K562 (cell line): ENCODE results near the gene KRTAP9-2. TPM values are rescaled to one million over a fixed set of nuclear protein-coding genes. Genes with fewer than 3 reads are reported as not detected.

Experiments used
- ATAC-seq: fragments of 200-7000 bp; cut with Tn5 transposase; 3 replicates; pipeline ENCODE4 v1.9.1; 2020; ENCODE audit warnings: moderate library complexity
- BruUV-seq: library from RNA; stranded (reverse); fragments of 400-500 nt; replicated peaks from 2 replicates; lab custom pipeline; 2021; lab: Mats Ljungman, UMichigan
- CTCF ChIA-PET: fragments of 300-600 bp; formaldehyde crosslinking; extraction: SDS; loops from one replicate; lab custom pipeline; 2021; ENCODE audit warnings: low intra/inter-chr PET ratio; lab: Yijun Ruan, JAX
- POLR2A ChIA-PET: fragments of 300-600, 350-650 bp; sonication (Branson Sonifier 250); formaldehyde crosslinking; extraction: SDS; loops from one replicate; lab custom pipeline; 2021; ENCODE audit warnings: antibody characterized with exemption, inconsistent platforms; lab: Yijun Ruan, JAX
- DNase-seq, 4 experiments: peaks; one replicate each; pipeline versions ENCODE4 v3.0.0 to v3.0.0-alpha.2; 2011 to 2018; ENCODE audit warnings: low spot score in 3 of 4, mixed read lengths in 3 of 4; ENCODE audit errors: extremely low read depth in 1 of 4
- FAIRE-seq: peaks from 2 replicates; lab custom pipeline; 2011; peaks lifted over from hg19 to GRCh38; lab: Jason Lieb, UNC
- H2AFZ ChIP-seq: 2 replicates; pipeline ENCODE4 v1.6.0; 2011; ENCODE audit warnings: low read depth, low read length, control low read depth, inconsistent platforms
- H3K27ac ChIP-seq: fragments of 200-600 bp; 3 replicates; pipeline ENCODE4 v1.8.0; 2011; ENCODE audit warnings: low read depth, mild to moderate bottlenecking, control low read depth, inconsistent platforms, low read length, moderate library complexity, mixed read lengths; ENCODE audit errors: extremely low read depth
- H3K27me3 ChIP-seq, 2 experiments: fragments of 300-600 bp in 1 of 2; 2 replicates in 1 of 2; 3 replicates in 1 of 2; pipeline versions ENCODE4 v1.6.0 to v1.8.0; 2011; ENCODE audit warnings: inconsistent platforms in 2 of 2, low read length in 2 of 2, mild to moderate bottlenecking in 1 of 2, mixed read lengths in 1 of 2, moderate library complexity in 1 of 2; ENCODE audit not compliant: control insufficient read depth in 2 of 2, insufficient read depth in 2 of 2
- H3K36me3 ChIP-seq: fragments of 300-600 bp; 3 replicates; pipeline ENCODE4 v1.8.0; 2011; ENCODE audit warnings: mild to moderate bottlenecking, low read length, inconsistent platforms; ENCODE audit not compliant: control insufficient read depth, insufficient read depth
- H3K4me1 ChIP-seq, 2 experiments: fragments of 200-600 bp in 1 of 2; replicated peaks in 1 of 2; 2 replicates in 1 of 2; 3 replicates in 1 of 2; pipeline versions ENCODE4 v1.5.1 to v1.8.0; 2011; ENCODE audit warnings: inconsistent platforms in 2 of 2, low read length in 2 of 2, mild to moderate bottlenecking in 1 of 2, mixed read lengths in 1 of 2, moderate library complexity in 1 of 2; ENCODE audit not compliant: control insufficient read depth in 2 of 2, insufficient read depth in 2 of 2
- H3K4me2 ChIP-seq: 2 replicates; pipeline ENCODE4 v1.6.1; 2011; ENCODE audit warnings: low read length, control low read depth, inconsistent platforms, mixed read lengths; ENCODE audit not compliant: insufficient read depth
- H3K4me3 ChIP-seq: fragments of 200-600 bp; sonication (generic), shearing (Covaris generic); 2 replicates; pipeline ENCODE4 v1.5.1; 2016; ENCODE audit warnings: control low read depth, inconsistent platforms
- H3K79me2 ChIP-seq: fragments of 200-600 bp; 3 replicates; pipeline ENCODE4 v1.8.0; 2011; ENCODE audit warnings: low read length, inconsistent platforms; ENCODE audit not compliant: control insufficient read depth, insufficient read depth
- H3K9ac ChIP-seq, 2 experiments: 2 replicates each; pipeline versions ENCODE4 v1.6.0 to v1.6.1; 2011; ENCODE audit warnings: low read depth in 2 of 2, low read length in 2 of 2, control low read depth in 1 of 2, inconsistent platforms in 1 of 2, mild to moderate bottlenecking in 1 of 2, mixed read lengths in 1 of 2; ENCODE audit not compliant: insufficient read depth in 1 of 2
- H3K9me1 ChIP-seq: one replicate; pipeline ENCODE4 v1.6.0; 2011; ENCODE audit warnings: inconsistent platforms, mild to moderate bottlenecking, low read length, moderate library complexity; ENCODE audit not compliant: control insufficient read depth, insufficient read depth
- H3K9me3 ChIP-seq: replicated peaks from 2 replicates; pipeline ENCODE4 v1.5.1; 2011; ENCODE audit warnings: low read depth, low read length, inconsistent platforms; ENCODE audit not compliant: control insufficient read depth, insufficient read depth
- H4K20me1 ChIP-seq: replicated peaks from 2 replicates; pipeline ENCODE4 v1.6.1; 2011; ENCODE audit warnings: low read length, inconsistent platforms, mixed read lengths; ENCODE audit not compliant: control insufficient read depth, insufficient read depth
- BHLHE40 ChIP-seq: IDR thresholded peaks from 2 replicates; pipeline ENCODE4 v1.6.1; 2011; ENCODE audit warnings: low read length, improper control_type of control experiment
- CAMTA2 ChIP-seq: fragments of 250-450 bp; sonication (Bioruptor Pico); conservative IDR thresholded peaks from 2 replicates; pipeline ENCODE4 v1.5.1; 2022
- CEBPB ChIP-seq: fragments of 450-650 bp; IDR thresholded peaks from 2 replicates; pipeline ENCODE4 v1.6.1; 2016; ENCODE audit warnings: missing genetic modification characterization, missing compliant biosample characterization
- COPS2 ChIP-seq: fragments of 450-650 bp; conservative IDR thresholded peaks from 2 replicates; pipeline ENCODE4 v1.6.1; 2016; ENCODE audit warnings: mild to moderate bottlenecking, moderate library complexity
- HMGN3 ChIP-seq: IDR thresholded peaks from 2 replicates; pipeline ENCODE4 v1.6.1; 2011; ENCODE audit warnings: borderline replicate concordance, low read depth, mild to moderate bottlenecking, mixed read lengths, low read length; ENCODE audit not compliant: insufficient read length; ENCODE audit errors: extremely low read depth
- NBN ChIP-seq: fragments of 450-650 bp; IDR thresholded peaks from 2 replicates; pipeline ENCODE4 v1.6.1; 2016; ENCODE audit warnings: low read depth, mild to moderate bottlenecking
- NFE2L1 ChIP-seq: fragments of 450-650 bp; IDR thresholded peaks from 2 replicates; pipeline ENCODE4 v1.6.1; 2016; ENCODE audit warnings: missing genetic modification characterization, low read depth, mild to moderate bottlenecking, missing compliant biosample characterization, moderate library complexity, borderline replicate concordance
- NFIC ChIP-seq: fragments of 450-650 bp; IDR thresholded peaks from 2 replicates; pipeline ENCODE4 v1.6.1; 2017; ENCODE audit warnings: mild to moderate bottlenecking, inconsistent platforms
- RBBP5 ChIP-seq: fragments of 200-600 bp; sonication (generic); IDR thresholded peaks from 2 replicates; pipeline ENCODE4 v1.6.1; 2012; ENCODE audit warnings: borderline replicate concordance, mild to moderate bottlenecking, low read length, control low read depth, inconsistent platforms; ENCODE audit not compliant: insufficient read depth, poor library complexity, severe bottlenecking
- RBM25 ChIP-seq: fragments of 200-400 bp; formaldehyde crosslinking; IDR thresholded peaks from 2 replicates; pipeline ENCODE4 v1.6.1; 2018; ENCODE audit warnings: low read length, low read depth, moderate library complexity; ENCODE audit not compliant: severe bottlenecking
- SMAD3 ChIP-seq: fragments of 450-650 bp; formaldehyde crosslinking; conservative IDR thresholded peaks from 2 replicates; pipeline ENCODE4 v1.4.0; 2020; ENCODE audit warnings: mild to moderate bottlenecking
- VEZF1 ChIP-seq: fragments of 200-800 bp; sonication (Bioruptor generic); IDR thresholded peaks from 2 replicates; pipeline ENCODE4 v1.6.1; 2017; ENCODE audit warnings: missing genetic modification characterization, missing compliant biosample characterization
- ZBTB34 ChIP-seq: fragments of 250-450 bp; sonication (Bioruptor Pico); IDR thresholded peaks from 2 replicates; pipeline ENCODE4 v1.8.0; 2021; ENCODE audit warnings: mild to moderate bottlenecking, moderate library complexity
- WGBS: fragments of 100-300 bp; shearing (Covaris generic); methylation state at CpG from one replicate; pipeline ENCODE4 v1.1.6; 2016; ENCODE audit warnings: low coverage, mixed read lengths; ENCODE audit not compliant: insufficient coverage; ENCODE audit errors: missing lambda C conversion rate; 5-methylcytosine and 5-hydroxymethylcytosine counted together
- in situ Hi-C: fragments of 300-500 bp; cut with MboI; formaldehyde crosslinking; loops from 4 replicates; pipeline ENCODE4 v1.15.0; 2018; ENCODE audit warnings: inconsistent platforms, mixed read lengths
- intact Hi-C: fragments of 100-400 bp; cut with micrococcal nuclease; formaldehyde crosslinking; loops from 2 replicates; pipeline ENCODE4 v1.14.2; 2022
- polyA plus RNA-seq, 8 experiments: library from polyadenylated mRNA; depleted of rRNA in 4 of 8; stranded (reverse) in 5 of 8; unstranded in 3 of 8; fragments of >200 nt; fragmentation: Nextera tagmentation in 2 of 8; fragmentation: Illumina TruSeq in 1 of 8; extraction: Ambion mirVana in 2 of 8; extraction: Trizol in 1 of 8; gene quantifications; 2 replicates each; pipeline versions ENCODE4 v1.2.1 to v1.2.3, GENCODE V29; 2011 to 2014; ENCODE audit warnings: inconsistent platforms in 1 of 8, missing spikeins in 1 of 8
- total RNA-seq, 7 experiments: library from RNA; depleted of rRNA in 6 of 7; stranded (reverse); fragments of >200 nt in 6 of 7; fragmentation: Illumina TruSeq in 2 of 7; extraction: Trizol in 2 of 7; gene quantifications; 2 replicates each; pipeline versions ENCODE4 v1.2.1 to v1.2.3, GENCODE V29; 2011 to 2021; ENCODE audit warnings: low replicate concordance in 1 of 7

KRTAP9-2 gene
- total and polyA plus RNA-seq, 9 of the 15 experiments (the other 6 are each of a cell fraction or from before 2014, with no cell fraction given), result not detected

- DNase-seq, result peak in 3 of 4 experiments; percentile 0
- Histone ChIP-seq H3K9ac (no peak overlapping the region), H3K27ac (no peak overlapping the region), H4K20me1 (no peaks in the 10 kb centered on the region), H3K36me3 (no peaks in the 10 kb centered on the region), H3K79me2 (no peaks in the 10 kb centered on the region), H3K4me2 (no peak overlapping the region), H3K9me3 (no peaks in the 10 kb centered on the region), H3K4me3 (no peak overlapping the region), H3K9me1 (no peaks in the 10 kb centered on the region), H3K27me3 (no peaks in the 10 kb centered on the region), H2AFZ (no peak overlapping the region), H3K4me1 (no peaks in the 10 kb centered on the region)
- TF ChIP-seq NFE2L1 (tag) (no peak), NBN (no peak), COPS2 (no peak)
- intact Hi-C loops (no loop called here), in situ Hi-C loops (no loop called here)
- 0% methylated on average over 3 of the region's 3 CpGs for WGBS
- POLR2A ChIA-PET, result no interaction called here
- CTCF ChIA-PET, result no interaction called here
- no TSS peak for BruUV-seq
- no peak for FAIRE-seq
- no peak for ATAC-seq
These were observed 38.2 kb downstream of the KRTAP9-2 start for GRCh38 chr17:41264599-41264998.

- CTCF ChIA-PET, result no interaction called here
- in situ Hi-C loops, result no loop called here
- no peak for TF ChIP-seq CEBPB (tag)
- TF ChIP-seq NFIC, result no peak
- TF ChIP-seq RBM25, result no peak
- no peak for TF ChIP-seq BHLHE40
- TF ChIP-seq CAMTA2 (CRISPR knock-in tag), result no peak
- no peak for TF ChIP-seq RBBP5
- TF ChIP-seq ZBTB34 (CRISPR knock-in tag), result no peak
- no peak for TF ChIP-seq VEZF1 (CRISPR knock-in tag)
- TF ChIP-seq SMAD3 (CRISPR knock-in tag), result no peak
- TF ChIP-seq HMGN3, result no peak
- TF ChIP-seq, all 486 proteins: peak for 0
- Histone ChIP-seq H3K4me1 (no peaks in the 10 kb centered on the region), H3K4me2 (no peak within 1 kb of the TSS), H3K9me3 (no peaks in the 10 kb centered on the region), H3K4me3 (no peak within 1 kb of the TSS), H3K27ac (no peak within 1 kb of the TSS), H3K9ac (no peak within 1 kb of the TSS), H3K27me3 (no peaks in the 10 kb centered on the region), H3K79me2 (no peaks in the 10 kb centered on the region), H3K9me1 (no peaks in the 10 kb centered on the region), H3K36me3 (no peaks in the 10 kb centered on the region), H2AFZ (no peak within 1 kb of the TSS), H4K20me1 (no peaks in the 10 kb centered on the region)
- 0% methylated on average over 2 of the region's 2 CpGs for WGBS
- POLR2A ChIA-PET, result no interaction called here
- DNase-seq, result peak in 2 of 4 experiments; percentile 0 to 1
- no peak for ATAC-seq
- intact Hi-C loops, result no loop called here
- no peak for FAIRE-seq
- BruUV-seq, result no TSS peak
These were observed 38.6 kb downstream of the KRTAP9-2 start, which contains the start of gene KRTAP9-6 for GRCh38 chr17:41265078-41265477. Gene KRTAP9-6 (plus strand): TSS chr17:41265378. CDS start chr17:41265378, 0 bp downstream.
